Measurements from ENCODE around the gene SGCA. TPM values are rescaled to one million over a fixed set of nuclear protein-coding genes. Genes with fewer than 3 reads are reported as not detected.

SGCA gene
- total and polyA plus RNA-seq, 4 donors: 0.31 to 1.3 (median 1.2) TPM; not detected in 1

- no peak overlapping the region for H3K9ac ChIP-seq (ENCODE audit: low read depth in 1 of 2, low read length in 2 of 2)
- DNase-seq (ENCODE audit: low spot score): no peak
- no peaks in the 10 kb centered on the region for H3K27me3 ChIP-seq (ENCODE audit: control insufficient read depth in 4 of 4, insufficient read depth in 4 of 4, low read length in 3 of 4)
- H3K4me1 ChIP-seq (ENCODE audit: control insufficient read depth in 4 of 4, insufficient read depth in 4 of 4, low read length in 3 of 4): peaks cover 0 to 5% (median 3%) of the 10 kb centered on the region in 4 donors
- H3K9me3 ChIP-seq (ENCODE audit: control insufficient read depth in 4 of 4, low read length in 3 of 4): no peaks in the 10 kb centered on the region
- H3K36me3 ChIP-seq (ENCODE audit: control insufficient read depth in 4 of 4, insufficient read depth in 3 of 4, low read depth in 1 of 4, low read length in 3 of 4): peaks cover 5 to 24% (median 14%) of the 10 kb centered on the region in 4 donors
- H3K4me3 ChIP-seq (ENCODE audit: low read depth in 1 of 3, low read length in 3 of 3): no peak overlapping the region
- 57% methylated on average over 16 of the region's 16 CpGs for WGBS
- H3K27ac ChIP-seq (ENCODE audit: low read depth in 1 of 2, low read length in 2 of 2): no peak overlapping the region
- TF ChIP-seq NR2F2 (IDR thresholded peaks at IDR 0.05) (no peak), FOXA2 (IDR thresholded peaks at IDR 0.05) (no peak), RAD21 (IDR thresholded peaks at IDR 0.05) (no peak), GABPA (IDR thresholded peaks at IDR 0.05 in 1 of 2, conservative IDR thresholded peaks at IDR 0.05 in 1 of 2) (no peak), REST (IDR thresholded peaks at IDR 0.05) (no peak), FOXA1 (IDR thresholded peaks at IDR 0.05) (no peak), SP1 (IDR thresholded peaks at IDR 0.05) (no peak), YY1 (IDR thresholded peaks at IDR 0.05) (no peak), EGR1 (IDR thresholded peaks at IDR 0.05; ENCODE audit: low read depth in 2 of 2) (no peak), HNF4A (conservative IDR thresholded peaks at IDR 0.05) (no peak), TAF1 (conservative IDR thresholded peaks at IDR 0.05) (no peak), JUND (IDR thresholded peaks at IDR 0.05) (no peak)
- TF ChIP-seq, protein P1, sequence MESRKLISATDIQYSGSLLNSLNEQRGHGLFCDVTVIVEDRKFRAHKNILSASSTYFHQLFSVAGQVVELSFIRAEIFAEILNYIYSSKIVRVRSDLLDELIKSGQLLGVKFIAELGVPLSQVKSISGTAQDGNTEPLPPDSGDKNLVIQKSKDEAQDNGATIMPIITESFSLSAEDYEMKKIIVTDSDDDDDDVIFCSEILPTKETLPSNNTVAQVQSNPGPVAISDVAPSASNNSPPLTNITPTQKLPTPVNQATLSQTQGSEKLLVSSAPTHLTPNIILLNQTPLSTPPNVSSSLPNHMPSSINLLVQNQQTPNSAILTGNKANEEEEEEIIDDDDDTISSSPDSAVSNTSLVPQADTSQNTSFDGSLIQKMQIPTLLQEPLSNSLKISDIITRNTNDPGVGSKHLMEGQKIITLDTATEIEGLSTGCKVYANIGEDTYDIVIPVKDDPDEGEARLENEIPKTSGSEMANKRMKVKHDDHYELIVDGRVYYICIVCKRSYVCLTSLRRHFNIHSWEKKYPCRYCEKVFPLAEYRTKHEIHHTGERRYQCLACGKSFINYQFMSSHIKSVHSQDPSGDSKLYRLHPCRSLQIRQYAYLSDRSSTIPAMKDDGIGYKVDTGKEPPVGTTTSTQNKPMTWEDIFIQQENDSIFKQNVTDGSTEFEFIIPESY (IDR thresholded peaks at IDR 0.05): no peak
- TF ChIP-seq, protein P2, sequence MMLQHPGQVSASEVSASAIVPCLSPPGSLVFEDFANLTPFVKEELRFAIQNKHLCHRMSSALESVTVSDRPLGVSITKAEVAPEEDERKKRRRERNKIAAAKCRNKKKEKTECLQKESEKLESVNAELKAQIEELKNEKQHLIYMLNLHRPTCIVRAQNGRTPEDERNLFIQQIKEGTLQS (IDR thresholded peaks at IDR 0.05): no peak
Observed at GRCh38 chr17:50133769-50134099, 32.1 kb upstream of the SGCA start.

DNA sequence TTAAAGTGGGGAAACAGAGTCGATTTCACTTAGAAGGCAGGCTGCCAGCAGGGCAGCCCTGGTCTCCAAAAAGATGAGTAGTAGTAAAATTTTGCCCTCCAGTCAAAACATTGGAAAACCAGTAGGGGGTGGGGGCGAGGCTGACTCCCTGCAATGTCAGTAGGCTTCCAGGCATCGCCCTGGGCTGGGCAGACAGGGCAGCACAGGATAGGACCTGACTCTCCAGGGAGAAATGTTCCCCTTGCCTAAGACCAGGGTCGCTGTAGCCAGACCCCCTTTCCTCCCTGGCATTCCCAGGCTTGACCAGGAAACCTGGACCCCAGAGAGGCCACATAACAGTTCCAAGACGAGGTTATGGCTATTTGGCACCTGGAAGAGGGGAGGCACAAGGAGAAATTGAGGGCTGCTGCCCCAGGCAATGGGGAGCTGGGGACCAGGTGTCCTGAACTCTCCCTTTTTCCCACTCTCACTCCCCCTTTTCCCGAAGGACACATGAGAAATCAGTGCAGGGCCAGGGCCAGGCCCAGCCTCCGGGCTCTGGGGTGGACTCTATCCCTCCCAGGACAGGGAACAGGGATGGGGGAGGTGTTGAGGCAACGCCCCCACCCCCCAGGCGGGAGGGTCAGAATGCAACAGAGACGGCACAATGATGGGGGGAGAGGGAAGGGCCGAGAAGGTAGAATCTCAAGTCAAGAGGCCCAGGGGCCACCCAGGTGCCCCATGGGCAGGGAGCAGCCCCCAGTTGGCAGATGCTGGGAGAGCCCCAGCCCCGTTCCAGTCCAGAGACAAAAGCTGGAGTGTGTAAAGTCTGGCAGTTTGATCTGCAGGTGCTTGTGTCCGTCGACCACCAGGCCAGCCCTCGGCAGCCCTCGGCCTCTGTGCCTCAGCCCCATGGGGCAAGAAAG is 31.3 kb upstream of the SGCA start:
- Histone ChIP-seq H3K9ac (ENCODE audit: low read depth in 1 of 2, low read length in 2 of 2) (no peak overlapping the region), H3K4me1 (ENCODE audit: control insufficient read depth in 4 of 4, insufficient read depth in 4 of 4, low read length in 3 of 4) (peaks cover 0 to 5% (median 3%) of the 10 kb centered on the region in 4 donors), H3K27ac (ENCODE audit: low read depth in 1 of 2, low read length in 2 of 2) (no peak overlapping the region), H3K9me3 (ENCODE audit: control insufficient read depth in 4 of 4, low read length in 3 of 4) (no peaks in the 10 kb centered on the region), H3K4me3 (ENCODE audit: low read depth in 1 of 3, low read length in 3 of 3) (no peak overlapping the region), H3K27me3 (ENCODE audit: control insufficient read depth in 4 of 4, insufficient read depth in 4 of 4, low read length in 3 of 4) (no peaks in the 10 kb centered on the region), H3K36me3 (ENCODE audit: control insufficient read depth in 4 of 4, insufficient read depth in 3 of 4, low read depth in 1 of 4, low read length in 3 of 4) (peaks cover 8 to 31% (median 18%) of the 10 kb centered on the region in 4 donors)
- WGBS: 87% methylated on average over 16 of the region's 16 CpGs
- DNase-seq (ENCODE audit: low spot score): no peak
- TF ChIP-seq, protein P1 (IDR thresholded peaks at IDR 0.05): no peak
- no peak for TF ChIP-seq HNF4G (IDR thresholded peaks at IDR 0.05)
- no peak for TF ChIP-seq RAD21 (IDR thresholded peaks at IDR 0.05)
- TF ChIP-seq REST (IDR thresholded peaks at IDR 0.05): no peak
- no peak for TF ChIP-seq TAF1 (conservative IDR thresholded peaks at IDR 0.05)
- no peak for TF ChIP-seq NR2F2 (IDR thresholded peaks at IDR 0.05)
- no peak for TF ChIP-seq FOXA1 (IDR thresholded peaks at IDR 0.05)
- no peak for TF ChIP-seq YY1 (IDR thresholded peaks at IDR 0.05)
- no peak for TF ChIP-seq RXRA (IDR thresholded peaks at IDR 0.05)
- TF ChIP-seq HNF4A (conservative IDR thresholded peaks at IDR 0.05): no peak
- TF ChIP-seq JUND (IDR thresholded peaks at IDR 0.05): no peak
- no peak for TF ChIP-seq CTCF (IDR thresholded peaks at IDR 0.05; ENCODE audit: low read depth, low read length, missing input control)

Data from liver (tissue), 9 donors.